HT-29 (cell line): ENCODE measurements around the gene XAGE3. TPM values are rescaled to one million over a fixed set of nuclear protein-coding genes. Genes with fewer than 3 reads are reported as not detected.
"Not testable (repeated sequence)": the region's sequence is repeated elsewhere in the genome, so short reads cannot be mapped to it uniquely, and the experiment has no call there.

Experiments used
- DNase-seq: peaks from one replicate; pipeline ENCODE4 v3.0.0-alpha.2; 2015; ENCODE audit warnings: low spot score
- total RNA-seq: library from RNA; depleted of rRNA; stranded (reverse); fragments of >200 nt; shearing (Covaris generic); gene quantifications from 2 replicates; pipeline ENCODE4 v1.2.3, GENCODE V29; 2014; rRNA removed

Gene XAGE3
- total RNA-seq, 1 experiment from 2014 or later: not detected

GRCh38 chrX:52843619-52844018 lies 24.3 kb downstream of the XAGE3 start:
- not testable (repeated sequence) for DNase-seq

DNA sequence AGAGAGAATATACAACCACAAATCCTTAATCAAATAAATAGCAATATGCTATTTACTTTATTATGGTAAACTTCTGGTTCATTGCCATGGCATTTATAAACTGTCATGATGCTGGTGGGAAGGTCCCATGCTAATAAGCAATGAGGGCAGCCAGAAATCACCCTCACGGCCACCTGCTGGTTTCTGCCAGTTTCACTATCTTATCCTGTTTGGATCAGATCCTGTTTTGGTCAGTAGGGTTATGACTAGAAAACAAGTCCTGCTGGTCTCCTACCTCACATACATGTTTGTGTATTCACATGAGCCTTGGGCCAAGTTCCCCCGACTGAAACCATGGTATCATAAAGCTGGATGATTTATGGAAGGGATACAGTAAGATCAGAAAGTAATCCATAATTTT lies 28.7 kb downstream of the XAGE3 start:
- DNase-seq: peak; percentile 40

DNA sequence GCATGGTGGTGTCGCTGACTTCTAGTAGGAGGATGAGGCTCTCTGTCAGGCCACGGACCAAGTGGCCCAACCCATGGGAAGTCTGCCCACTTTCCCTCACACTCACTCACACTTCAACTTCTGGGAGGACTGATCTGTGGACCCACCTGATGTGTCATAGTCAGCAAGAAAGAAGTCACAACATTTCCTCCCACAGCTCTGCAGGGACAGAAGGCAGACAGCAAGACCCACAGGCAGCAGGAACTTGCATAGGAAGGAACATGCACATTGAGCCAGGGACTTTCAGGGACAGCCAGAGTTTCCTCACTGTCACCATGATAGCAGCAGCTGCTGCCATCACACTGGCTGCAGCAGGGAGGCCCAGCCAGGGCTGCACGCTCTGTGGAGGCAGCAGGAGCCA lies 37.3 kb downstream of the XAGE3 start:
- no peak for DNase-seq

DNA sequence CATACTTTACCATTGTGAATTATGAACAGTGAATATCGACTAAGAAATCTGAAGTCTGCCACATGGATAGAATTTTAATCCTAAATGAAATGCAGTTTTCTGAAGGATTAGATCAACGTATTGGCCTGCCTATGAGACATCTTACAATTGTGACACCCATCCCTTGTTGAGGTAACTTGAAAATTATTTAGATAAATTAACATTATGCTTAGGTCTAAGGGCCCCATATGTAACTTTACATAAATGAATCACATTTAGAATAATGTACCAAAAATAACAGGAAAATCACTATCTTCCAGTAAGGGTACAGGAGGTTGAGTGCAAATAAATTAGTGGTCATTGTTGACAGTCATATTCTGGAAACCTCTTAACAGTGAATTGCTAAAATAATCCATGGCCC lies 43.3 kb downstream of the XAGE3 start:
- DNase-seq: no peak

- no peak for DNase-seq
These were observed 46.7 kb downstream of the XAGE3 start for GRCh38 chrX:52821079-52821760.

- no peak for DNase-seq
These were observed 48.1 kb downstream of the XAGE3 start for GRCh38 chrX:52819788-52820187.

Other genes with a start within 250 kb of the XAGE3 start
- gene SSX7, start 213.2 kb downstream of the XAGE3 start, total RNA-seq: not detected in 2 replicates
- not detected in 2 replicates for gene SSX2, start 160.9 kb downstream of the XAGE3 start, total RNA-seq
- not detected in 2 replicates for gene SSX2B, start 116.8 kb downstream of the XAGE3 start, total RNA-seq
- not detected in 2 replicates for gene SPANXN5, start 70.7 kb downstream of the XAGE3 start, total RNA-seq
- not detected in 2 replicates for gene XAGE5, start 56.8 kb downstream of the XAGE3 start, total RNA-seq
- gene FAM156B, start 29.2 kb upstream of the XAGE3 start, total RNA-seq: 28.7 and 36.4 TPM in 2 replicates
- 13.2 and 20.8 TPM in 2 replicates for gene FAM156A, start 90.4 kb upstream of the XAGE3 start, total RNA-seq
- gene GPR173, start 180.7 kb upstream of the XAGE3 start, total RNA-seq: not detected in 2 replicates
- gene TSPYL2, start 214.3 kb upstream of the XAGE3 start, total RNA-seq: 14.1 and 14.8 TPM in 2 replicates
- 8.0 and 11.9 TPM in 2 replicates for gene KANTR, start 226.1 kb upstream of the XAGE3 start, total RNA-seq